Hematopoietic multipotent progenitor cell (in vitro differentiated cells): Measurements from ENCODE around the gene NAGA. TPM values are rescaled to one million over a fixed set of nuclear protein-coding genes. Genes with fewer than 3 reads are reported as not detected.

ENCODE experiments used
- DNase-seq, 3 donors: peaks; one replicate each; pipeline ENCODE4 v3.0.0-alpha.2; 2011 to 2015; ENCODE audit warnings: low read depth in 2 of 3, low spot score in 2 of 3
- small RNA-seq: library from RNA; depleted of rRNA; stranded (forward); fragments of <200 nt; gene quantifications from one replicate; pipeline ENCODE3, GENCODE V24; 2012
- total RNA-seq: library from RNA; depleted of rRNA; stranded (reverse); fragments of >200 nt; gene quantifications from one replicate; pipeline ENCODE4 v1.2.3, GENCODE V29; 2012

Gene NAGA
- total RNA-seq, 1 donor, result 46.6 TPM

GRCh38 chr22:42052765-42053164 lies 17.8 kb downstream of the NAGA start:
- DNase-seq, result no peak

GRCh38 chr22:42050641-42051180 lies 19.9 kb downstream of the NAGA start:
- DNase-seq, result no peak

DNA sequence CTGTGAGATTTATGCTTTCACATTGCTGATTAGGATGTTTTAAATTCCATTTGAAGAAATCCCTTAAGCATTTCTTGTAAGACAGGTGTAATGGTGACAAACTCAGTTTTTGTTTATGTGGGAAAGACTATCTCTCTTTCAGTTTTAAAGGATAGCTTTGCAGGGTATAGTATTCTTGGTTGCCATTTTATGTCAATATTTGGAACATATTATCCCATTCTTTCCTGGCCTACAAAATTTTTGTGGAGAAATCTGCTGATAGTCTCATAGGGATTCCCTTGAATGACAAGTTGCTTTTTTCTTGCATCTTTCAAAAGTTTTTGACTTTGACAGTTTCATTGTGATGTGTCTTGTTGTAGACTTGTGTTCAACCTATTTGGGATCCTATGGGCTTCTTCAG lies 28.8 kb downstream of the NAGA start:
- DNase-seq, result no peak

DNA sequence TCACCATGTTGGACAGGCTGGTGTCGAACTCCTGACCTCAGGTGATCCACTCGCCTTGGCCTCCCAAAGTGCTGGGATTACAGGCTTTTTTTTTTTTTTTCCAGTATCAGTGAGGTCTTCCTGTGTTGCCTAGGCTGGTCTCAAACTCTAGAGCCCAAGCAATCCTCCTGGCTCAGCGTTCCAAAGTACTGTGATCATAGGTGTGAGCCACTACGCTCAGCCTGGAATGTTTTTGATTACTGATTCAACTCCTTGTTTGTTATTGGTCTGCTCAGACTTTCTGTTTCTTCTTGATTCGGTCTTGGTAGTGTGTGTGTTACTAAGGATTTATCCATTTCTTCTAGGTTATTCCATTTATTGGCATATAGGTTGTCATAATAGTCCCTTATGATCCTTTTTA lies 31.3 kb downstream of the NAGA start:
- no peak for DNase-seq

GRCh38 chr22:42035256-42035655 lies 35.4 kb downstream of the NAGA start:
- no peak for DNase-seq

GRCh38 chr22:42033263-42034181 lies 37.1 kb downstream of the NAGA start:
- no peak for DNase-seq

DNA sequence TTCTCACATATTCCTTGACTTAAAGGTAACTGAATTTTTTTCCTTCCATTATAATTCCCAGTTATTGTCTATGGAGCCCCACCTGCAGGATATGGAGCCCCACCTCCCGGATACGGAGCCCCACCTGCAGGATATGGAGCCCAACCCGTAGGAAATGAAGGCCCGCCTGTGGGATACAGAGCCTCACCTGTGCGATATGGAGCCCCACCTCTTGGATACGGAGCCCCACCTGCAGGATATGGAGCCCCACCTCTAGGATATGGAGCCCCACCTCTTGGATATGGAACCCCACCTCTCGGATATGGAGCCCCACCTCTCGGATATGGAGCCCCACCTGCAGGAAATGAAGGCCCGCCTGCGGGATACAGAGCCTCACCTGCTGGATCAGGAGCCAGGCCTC lies 43.9 kb downstream of the NAGA start:
- no peak for DNase-seq

- no peak for DNase-seq
Measured at GRCh38 chr22:42025421-42025820, 45.2 kb downstream of the NAGA start.

DNA sequence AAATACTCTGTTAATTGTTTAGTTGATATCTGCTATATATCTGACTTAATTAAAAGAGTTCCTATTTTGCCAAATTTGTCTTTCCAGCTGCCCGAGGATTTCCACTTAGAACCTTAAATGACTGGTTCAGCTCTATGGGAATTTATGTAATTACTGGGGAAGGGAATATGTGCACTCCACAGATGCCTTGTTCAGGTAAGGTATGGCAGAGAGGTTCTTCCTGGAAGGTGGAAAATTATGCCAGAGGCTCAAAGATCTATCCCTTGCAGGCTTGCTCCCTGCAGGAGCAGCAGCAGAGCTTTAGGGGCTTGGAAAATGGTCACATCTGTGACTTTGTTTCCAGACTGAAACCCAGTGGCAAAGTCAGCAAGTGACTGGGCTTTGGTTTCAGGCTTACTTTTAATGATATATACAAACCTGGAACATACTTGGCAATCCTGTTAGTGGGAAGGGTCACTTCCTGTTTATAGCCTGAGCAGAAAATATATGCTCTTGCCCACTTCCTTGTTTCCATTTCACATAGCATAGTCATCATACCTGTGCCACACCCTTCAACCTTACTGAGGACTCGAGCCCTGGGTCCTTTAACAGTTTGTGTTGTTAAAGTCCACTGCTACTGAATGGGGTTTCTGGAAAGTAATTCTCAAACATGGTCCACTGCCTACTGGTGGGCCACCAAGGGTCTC lies 48.3 kb downstream of the NAGA start:
- DNase-seq, result no peak

DNA sequence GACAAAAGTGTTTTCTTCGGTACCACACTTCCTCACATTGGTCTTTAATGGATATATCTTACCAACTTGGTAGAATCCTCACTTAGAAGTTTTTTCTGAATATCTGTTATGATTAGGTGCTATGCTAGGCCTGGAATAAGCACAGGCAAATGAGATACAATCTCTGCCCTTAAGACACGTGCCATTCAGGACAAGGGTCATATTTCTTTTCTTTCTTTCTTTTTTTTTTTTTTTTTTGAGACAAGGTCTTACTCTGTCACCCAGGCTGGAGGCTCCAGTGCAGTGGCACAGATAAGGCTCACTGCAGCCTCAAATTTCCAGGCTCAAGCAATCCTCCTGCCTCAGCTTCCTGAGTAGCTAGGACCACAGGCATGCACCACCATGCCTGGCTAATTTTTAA lies 49.0 kb downstream of the NAGA start:
- no peak for DNase-seq

DNA sequence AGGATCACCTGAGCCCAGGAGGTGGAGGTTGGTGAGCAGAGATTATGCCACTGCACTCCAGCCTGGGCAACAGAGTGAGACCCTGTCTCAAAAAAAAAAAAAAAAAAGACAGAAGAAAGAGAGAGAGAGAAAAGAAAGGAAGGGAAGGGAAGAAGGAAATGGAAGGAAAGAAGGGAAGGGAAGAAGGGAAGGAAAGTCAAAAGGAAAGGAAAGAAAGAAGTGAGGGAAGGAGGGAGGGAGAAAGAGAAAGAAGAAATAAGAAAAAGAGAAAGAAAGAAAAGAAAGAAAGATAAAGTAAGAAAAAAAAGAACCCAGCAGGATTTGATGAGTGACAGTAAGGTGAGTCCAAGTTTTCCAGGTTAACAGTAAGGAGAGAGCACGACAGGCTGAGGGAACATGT lies 52.4 kb downstream of the NAGA start:
- DNase-seq, result no peak

DNA sequence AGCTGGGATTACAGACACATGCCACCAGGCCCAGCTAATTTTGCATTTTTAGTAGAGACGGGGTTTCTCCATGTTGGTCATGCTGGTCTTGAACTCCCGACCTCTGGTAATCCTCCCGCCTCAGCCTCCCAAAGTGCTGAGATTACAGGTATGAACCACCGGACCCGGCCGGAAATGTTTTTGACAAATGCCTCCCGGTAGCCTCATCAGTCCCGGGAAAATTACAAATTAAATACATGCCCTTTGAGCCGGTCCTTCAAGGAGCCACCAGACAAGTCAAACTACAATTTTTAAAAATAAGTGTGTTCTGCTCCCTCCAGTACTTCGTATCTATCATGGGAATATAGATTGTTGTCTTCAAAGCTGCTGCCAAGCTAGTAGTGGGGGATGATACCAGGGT lies 54.5 kb downstream of the NAGA start:
- no peak for DNase-seq

- no peak for DNase-seq
Measured at GRCh38 chr22:42013385-42013784, 57.2 kb downstream of the NAGA start.

DNA sequence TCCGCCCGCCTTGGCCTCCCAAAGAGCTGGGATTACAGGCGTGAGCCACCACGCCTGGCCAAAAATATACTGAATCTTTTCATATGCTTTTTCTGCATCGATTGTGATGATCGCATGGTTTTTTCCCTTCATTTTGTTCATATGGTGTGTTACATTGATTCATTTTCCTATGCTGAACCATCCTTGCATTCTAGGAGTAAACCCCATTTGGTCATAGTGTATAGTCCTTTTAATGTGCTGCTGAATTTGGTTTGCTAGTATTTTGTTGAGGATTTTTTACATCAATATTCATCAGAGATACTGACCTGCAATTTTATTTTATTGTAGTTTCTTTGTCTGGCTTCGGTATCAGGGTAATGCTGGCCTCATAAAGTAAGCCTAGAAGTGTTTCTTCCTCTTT lies 59.8 kb downstream of the NAGA start:
- DNase-seq, result no peak

Small RNA genes lying within 50 kb of the gene (small RNA-seq; reads per million reads assigned to genes)
- not detected for gene SNORD13P1

Other genes with a start within 250 kb of the NAGA start
- 95.9 TPM for gene SREBF2, start 237.7 kb downstream of the NAGA start, total RNA-seq
- under 0.01 TPM for gene SHISA8, start 155.7 kb downstream of the NAGA start, total RNA-seq
- 1.1 TPM for gene TNFRSF13C, start 144.0 kb downstream of the NAGA start, total RNA-seq
- 19.9 TPM for gene CENPM, start 123.7 kb downstream of the NAGA start, total RNA-seq
- gene SEPTIN3, start 101.4 kb downstream of the NAGA start, total RNA-seq, result under 0.01 TPM
- 1.6 TPM for gene WBP2NL, start 72.0 kb downstream of the NAGA start, total RNA-seq
- gene PHETA2, start 3.4 kb upstream of the NAGA start, total RNA-seq, result 10.0 TPM
- gene SMDT1, start 8.9 kb upstream of the NAGA start, total RNA-seq, result 18.6 TPM
- gene NDUFA6, start 20.0 kb upstream of the NAGA start, total RNA-seq, result 18.0 TPM
- gene CYP2D6, start 60.0 kb upstream of the NAGA start, total RNA-seq, result 0.27 TPM
- gene TCF20, start 199.8 kb upstream of the NAGA start, total RNA-seq, result 26.7 TPM